ENCODE results near the gene CTAGE15.
A peak's percentile ranks its signal among the peaks of the same experiment; 100 is the strongest.
"Not testable (repeated sequence)": the region's sequence is repeated elsewhere in the genome, so short reads cannot be mapped to it uniquely, and the experiment has no call there.

Gene CTAGE15, protein sequence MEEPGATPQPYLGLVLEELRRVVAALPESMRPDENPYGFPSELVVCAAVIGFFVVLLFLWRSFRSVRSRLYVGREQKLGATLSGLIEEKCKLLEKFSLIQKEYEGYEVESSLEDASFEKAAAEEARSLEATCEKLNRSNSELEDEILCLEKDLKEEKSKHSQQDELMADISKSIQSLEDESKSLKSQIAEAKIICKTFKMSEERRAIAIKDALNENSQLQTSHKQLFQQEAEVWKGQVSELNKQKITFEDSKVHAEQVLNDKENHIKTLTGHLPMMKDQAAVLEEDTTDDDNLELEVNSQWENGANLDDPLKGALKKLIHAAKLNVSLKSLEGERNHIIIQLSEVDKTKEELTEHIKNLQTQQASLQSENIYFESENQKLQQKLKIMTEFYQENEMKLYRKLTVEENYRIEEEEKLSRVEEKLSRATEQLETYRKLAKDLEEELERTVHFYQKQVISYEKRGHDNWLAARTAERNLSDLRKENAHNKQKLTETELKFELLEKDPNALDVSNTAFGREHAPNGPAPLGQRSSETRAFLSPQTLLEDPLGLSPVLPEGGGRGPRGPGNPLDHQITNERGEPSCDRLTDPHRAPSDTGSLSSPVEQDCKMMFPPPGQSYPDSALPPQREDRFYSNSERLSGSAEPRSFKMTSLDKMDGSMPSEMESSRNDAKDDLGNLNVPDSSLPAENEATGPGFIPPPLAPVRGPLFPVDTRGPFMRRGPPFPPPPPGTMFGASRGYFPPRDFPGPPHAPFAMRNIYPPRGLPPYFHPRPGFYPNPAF

DNA sequence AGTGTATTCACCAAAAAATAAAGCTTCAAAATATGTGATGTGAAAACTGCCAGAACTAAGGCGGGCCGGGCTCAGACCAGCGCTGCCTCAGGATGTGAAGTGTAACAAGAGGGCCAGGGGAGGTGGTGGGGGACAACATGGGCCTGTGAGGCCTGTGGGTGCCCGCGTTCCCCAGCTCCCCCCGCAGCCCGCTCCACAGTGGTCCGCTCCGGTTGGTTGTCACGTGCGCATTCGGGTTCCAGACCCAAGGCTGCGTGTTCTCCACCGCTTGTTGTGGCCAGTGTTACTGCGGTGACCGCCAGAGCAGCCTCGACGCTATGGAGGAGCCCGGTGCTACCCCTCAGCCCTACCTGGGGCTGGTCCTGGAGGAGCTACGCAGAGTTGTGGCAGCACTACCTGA lies at the start of gene CTAGE15:
CTAGE15 (plus strand) TSS at position 301 of the 400 bp plus-strand sequence; CDS start at position 318, 17 bp downstream.
- not testable (repeated sequence) for DNase-seq

DNA sequence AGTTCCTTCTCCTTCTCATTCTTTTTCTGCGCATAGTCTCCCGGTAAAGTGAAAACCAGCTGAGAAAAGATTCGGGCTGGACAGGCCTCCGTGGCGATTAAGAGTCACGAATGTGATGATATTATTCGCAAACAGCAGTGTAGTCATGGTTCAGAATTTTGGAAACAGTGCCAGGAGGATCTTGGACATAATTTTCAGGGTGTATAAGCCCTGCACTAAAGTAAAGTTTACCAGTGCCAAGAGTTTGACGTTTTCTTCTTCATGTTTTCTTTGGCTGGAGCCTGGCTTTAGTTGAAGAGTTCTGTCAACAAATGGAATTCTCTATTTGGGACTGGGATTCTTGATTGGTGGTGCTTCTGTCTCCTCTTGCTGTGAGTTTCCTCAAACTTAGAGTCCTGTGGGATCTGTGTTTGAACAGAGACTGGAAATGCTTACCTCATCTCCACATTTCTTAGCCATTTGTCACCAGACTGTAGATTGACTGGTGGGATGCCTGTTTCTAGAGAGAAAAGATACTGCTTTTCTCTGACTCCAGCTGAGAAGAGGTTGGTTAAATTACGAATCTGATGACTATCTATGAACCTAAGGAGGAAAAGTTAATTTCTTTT lies 49.2 kb upstream of the CTAGE15 start:
- DNase-seq: not testable (repeated sequence)

DNA sequence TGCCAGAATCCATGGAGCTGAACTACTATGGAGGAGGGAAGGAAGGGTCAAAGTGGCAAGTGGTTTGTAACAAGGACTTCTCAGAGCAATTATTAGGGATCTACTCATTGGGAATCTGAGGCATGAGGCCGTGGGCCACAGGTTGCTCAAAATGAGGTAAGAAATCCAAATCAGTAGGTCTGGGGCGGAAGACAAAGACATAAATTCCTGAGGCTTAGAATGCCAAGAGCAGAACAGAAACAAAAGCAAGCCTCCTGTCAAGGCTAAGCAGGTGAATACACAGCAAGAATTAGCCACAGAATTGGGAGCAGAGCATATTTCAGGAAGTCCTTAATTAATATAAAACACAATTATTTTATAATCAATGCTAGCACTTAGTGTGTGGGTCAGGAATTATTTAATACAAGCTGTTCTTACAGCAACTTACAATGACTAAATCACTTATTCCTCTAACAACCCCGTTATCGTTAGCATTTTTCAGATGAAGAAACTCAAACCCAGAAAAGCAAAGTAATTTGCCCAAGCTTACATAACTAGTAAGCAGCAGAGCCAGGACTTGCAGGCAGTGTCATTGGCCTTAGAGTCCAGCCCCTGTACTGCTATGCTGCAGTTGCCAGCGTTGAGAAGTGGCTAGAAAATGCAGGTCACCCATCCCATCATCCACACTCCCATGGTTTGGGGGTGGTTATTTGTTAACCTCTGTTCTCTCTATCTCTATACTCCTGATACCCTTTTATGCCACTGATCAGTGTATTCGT lies 40.3 kb upstream of the CTAGE15 start:
- DNase-seq: not testable (repeated sequence)

DNA sequence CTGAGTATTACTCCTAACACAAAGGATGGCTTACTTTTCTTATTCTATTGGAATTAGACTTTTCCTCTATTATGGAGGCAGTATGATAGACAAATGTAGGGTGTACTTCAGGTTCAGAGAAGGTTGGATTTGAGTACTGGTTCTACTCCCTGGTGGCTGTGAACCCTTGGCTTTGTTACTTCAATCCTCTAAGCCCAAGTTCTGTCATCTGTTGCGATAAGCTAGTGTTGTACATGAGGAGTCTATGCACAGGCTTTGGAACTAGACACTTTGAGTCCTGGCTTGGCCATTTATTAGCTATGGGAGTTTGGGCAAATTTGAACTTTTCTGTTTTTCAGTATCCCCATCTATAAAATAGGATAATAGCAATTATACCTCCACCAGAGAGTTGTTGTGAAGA lies 39.7 kb upstream of the CTAGE15 start:
- not testable (repeated sequence) for DNase-seq

DNA sequence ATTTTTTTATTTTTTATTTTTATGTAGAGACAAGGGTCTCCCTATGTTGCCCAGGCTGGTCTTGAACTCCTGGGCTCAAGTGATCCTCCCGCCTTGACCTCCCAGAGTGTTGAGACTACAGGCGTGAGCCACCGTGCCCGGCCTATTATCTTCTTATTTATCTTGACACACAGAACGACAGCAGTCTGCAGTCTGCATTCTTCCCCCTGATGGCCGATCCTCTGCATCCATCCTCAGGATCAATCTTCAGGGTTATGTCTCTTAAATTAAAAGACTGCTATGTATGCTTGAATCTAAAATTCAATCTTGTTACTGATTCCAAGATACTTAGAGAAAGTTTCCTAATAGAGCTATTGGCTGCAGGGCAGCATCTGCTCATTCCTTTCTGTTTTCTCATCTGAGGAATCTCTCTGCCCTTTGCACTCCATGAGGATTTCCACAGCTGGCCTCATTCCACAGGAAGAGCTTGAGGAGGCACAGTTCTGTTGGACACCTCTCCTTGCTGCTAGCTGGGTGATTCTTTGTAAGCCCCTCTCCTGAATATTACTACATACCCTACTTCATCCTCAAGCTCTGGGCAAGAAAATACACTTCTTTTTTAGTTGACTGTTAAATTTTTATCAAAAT lies 38.3 kb upstream of the CTAGE15 start:
- not testable (repeated sequence) for DNase-seq

DNA sequence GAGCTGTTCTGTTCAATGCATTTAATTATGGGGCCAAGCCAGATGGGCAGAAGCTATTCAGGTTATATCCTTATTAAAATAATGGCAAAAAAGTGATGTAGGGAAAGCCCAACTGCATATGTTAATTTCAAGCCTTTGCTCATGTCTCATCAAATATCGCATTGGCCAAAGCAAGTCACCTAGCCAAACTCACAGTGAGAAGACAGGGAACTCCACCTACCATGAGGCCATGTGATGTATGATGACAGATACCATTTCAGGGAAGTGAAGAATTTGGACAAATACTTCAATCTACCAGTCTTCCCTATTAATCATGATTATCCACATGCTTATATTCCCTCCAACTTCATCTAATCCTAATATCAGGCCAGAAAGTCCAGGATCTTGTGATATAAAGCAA lies 35.2 kb upstream of the CTAGE15 start:
- DNase-seq: not testable (repeated sequence)

DNA sequence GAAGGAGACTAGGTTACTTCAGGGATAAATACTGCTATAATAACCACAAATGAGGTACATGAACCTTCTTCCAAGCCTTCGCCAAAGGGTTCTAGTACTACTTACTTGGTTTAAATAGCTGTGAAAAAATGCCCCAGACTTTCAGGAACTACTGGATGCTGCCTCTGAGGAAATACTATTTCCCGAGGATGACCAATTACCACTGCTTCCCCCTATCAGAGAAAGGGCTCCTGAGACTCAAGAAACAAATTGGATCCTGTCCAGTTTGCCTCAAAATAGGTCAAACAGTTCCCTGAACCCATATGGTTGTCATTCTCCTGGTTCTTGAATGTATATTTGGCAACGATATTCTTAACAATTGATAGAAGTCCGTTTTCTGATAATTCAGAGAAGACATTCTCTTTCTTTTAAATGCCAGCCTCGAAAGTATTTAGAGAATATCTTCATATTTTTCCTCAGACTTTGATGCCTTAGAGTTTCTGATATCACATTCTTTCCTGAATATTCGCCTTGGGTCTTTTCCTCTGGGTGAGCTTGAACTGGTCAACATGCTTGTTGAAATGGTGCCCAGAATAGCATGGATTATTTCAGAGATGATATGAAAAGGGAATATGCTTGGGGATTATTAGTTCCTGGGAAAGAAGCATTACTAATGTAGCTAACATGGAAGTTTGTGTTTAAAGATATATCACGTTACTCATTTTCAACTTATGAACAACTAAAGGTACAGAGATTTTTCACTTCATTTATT lies 28.1 kb upstream of the CTAGE15 start:
- DNase-seq: not testable (repeated sequence)

DNA sequence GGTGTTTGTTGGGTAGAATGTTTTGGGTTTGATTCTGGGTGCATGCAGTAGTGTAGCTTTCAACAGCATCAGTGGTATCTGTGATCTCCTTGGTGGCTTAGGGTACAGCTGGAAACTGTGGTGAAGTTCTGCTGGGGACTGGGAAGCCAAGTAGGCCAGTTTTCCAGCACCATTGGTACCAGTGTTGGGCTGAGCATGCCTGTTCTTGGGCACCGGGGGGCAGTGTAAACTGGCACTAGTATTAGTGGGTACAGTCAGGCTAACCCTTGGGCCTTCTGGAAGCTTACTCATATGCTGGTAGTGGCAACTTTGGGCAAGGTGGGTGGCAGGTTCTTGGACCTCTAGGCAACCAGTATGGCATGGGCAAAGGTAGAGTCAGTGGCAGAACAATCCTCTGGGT lies 15.6 kb upstream of the CTAGE15 start:
- DNase-seq: not testable (repeated sequence)

DNA sequence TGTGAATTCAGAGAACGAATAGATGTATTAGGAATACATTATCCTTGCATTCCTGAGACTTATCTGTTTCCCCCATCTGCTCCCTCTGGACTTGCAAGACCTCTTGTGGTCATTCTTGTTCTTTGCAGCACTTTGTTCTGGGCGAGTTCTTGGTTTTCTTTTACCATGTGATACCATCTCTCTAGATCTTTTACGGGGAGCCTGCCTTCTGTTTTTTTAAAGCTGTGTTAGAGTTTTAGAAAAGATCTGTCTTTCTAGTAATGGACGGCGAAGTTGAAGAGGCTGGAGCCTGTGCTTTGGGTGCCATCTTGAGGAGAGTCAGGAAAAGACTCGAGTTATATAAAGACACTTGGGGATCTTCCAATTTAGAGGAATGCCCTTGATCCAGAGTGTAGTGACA lies 8.3 kb upstream of the CTAGE15 start:
- DNase-seq: not testable (repeated sequence)

DNA sequence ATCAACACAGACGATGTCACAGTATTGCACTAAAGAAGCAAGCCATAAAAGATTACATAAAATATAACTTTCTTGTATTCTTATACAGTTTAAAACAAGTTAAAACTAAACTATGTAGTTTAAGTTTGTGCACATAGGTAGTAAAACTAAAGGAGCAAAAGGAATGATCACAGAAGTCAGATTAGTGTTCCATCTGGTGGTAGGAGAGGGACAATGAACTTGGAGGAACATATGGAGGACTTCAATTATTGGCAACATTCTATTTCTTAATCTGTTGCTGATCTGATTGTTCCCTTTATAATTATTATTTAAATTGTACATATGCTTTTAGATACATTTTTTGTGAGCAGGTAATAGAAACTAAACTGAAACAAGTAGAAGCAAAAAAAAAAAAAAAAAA lies 5.6 kb upstream of the CTAGE15 start:
- DNase-seq: not testable (repeated sequence)

DNA sequence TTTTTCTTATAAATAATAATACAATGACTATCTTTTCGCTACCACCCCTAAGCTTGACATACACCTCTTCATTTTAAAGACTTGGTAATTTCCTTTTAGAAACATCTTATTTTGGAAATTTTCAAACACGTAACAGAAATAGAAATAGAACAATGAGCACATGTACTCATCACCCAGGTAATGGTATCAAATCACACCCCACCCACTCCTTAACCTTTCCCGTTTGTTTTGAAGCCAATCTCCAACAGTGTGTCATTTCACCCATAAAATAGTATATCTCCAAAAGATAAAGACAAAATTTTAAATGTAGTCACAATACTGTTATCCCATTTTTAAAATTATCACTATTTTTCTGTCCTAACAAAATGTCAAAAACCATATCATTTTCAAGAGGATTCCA lies 16.6 kb downstream of the CTAGE15 start:
- DNase-seq: not testable (repeated sequence)

DNA sequence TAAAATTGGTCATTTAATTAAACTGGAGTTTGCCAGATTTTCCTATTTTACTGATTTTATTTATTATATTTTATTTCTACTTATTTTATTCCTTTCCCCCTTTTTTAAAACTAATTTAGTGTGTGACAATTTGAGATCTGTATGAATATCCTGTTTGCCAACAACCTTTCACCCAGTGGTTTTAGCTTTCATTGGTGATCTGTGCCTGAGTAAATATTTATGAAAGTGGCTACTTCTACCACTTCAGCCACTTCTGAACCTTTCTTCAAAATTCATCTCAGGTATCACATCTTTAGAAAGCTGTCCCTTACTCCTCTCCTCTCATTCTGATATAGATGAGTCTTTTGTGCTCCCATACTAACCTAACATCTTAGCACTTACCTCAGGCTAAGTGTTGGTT lies 18.3 kb downstream of the CTAGE15 start:
- DNase-seq: not testable (repeated sequence)

DNA sequence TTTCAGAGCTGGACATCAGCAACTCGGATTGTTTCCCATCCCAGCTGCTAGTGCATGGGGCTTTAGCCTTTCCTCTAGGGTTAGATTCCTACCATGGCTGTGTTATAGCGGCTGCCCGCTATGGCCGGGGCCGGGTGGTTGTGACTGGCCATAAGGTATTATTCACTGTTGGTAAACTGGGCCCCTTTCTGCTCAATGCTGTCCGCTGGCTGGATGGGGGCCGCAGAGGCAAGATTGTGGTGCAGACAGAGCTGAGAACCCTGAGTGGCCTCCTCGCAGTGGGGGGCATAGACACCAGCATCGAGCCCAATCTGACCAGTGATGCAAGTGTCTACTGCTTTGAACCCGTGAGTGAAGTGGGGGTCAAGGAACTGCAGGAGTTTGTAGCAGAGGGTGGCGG lies 26.5 kb downstream of the CTAGE15 start:
- DNase-seq: not testable (repeated sequence)

DNA sequence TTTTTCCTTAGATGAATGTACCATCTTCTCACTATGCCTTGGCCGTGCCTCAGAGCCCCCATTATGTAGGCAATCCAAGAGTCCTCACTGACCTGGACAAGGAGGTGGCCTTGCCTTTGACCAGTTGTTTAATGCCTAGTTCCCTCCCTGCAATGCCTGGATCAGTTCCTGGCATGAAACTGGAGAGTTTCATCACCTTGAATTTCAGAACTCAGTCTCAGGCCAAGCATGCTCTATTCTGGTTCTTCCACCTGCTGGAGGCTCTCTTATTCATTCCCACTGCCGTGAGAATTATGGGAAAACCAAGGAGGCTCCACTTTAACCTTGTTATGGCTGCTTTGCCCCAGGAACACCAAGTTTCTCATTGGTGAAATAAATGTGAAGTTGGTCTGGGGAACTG lies 31.9 kb downstream of the CTAGE15 start:
- not testable (repeated sequence) for DNase-seq

DNA sequence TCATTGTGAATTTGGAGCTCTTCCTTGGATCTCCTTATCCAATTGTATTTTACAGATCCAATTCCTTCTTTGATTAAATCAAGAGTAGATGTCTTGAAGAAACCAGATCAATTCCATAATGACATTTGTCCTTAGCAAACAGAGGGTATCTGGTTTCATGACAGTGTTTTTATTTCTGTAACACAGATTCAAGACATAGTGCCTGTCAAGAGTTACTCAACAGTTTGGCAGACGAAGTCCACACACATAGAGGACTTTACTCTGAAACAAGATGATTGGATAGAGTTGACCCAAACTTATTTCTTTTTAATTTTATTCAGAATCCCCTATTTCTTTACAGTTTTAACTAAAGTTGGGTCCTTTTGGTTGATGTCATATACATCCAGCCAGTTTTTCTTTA lies 34.5 kb downstream of the CTAGE15 start:
- DNase-seq: not testable (repeated sequence)

DNA sequence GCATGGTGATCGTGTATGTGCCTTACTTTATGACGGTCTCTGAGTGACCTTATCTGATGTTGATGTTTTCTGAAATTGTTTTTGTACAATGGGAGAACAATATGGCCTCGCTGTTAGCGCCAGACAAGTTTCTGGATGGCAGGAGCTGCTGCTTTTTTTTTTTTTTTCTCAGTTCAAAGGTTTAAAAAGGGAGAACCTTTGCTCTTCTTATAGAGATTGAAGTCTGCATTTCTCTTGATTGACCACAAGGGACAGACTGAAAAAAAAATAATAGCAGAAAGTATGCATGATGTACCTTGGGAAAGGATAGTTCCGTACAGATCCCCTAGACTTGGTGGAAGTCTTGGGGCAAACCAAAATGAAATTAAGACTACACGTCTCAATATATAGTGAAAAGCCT lies 43.9 kb downstream of the CTAGE15 start:
- DNase-seq: not testable (repeated sequence)

DNA sequence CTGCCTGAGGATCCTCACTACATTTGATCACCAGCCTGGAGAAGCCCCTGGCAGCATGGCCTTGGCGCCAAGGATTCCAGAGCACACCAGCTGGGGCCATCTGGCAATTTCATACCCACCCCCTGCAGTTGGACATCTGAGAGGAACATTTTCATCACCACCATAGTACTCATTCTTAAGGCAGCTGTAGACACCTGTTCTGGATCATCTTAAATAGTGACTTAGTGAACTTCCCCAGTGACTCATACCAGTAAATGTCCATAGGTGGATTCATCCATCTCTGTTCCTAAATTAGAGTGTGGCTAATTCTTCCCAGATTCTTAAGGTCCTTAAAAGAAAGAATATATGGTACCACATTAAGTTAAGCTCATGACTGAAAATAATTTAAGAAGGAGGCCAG lies 45.6 kb downstream of the CTAGE15 start:
- DNase-seq: not testable (repeated sequence)

DNA sequence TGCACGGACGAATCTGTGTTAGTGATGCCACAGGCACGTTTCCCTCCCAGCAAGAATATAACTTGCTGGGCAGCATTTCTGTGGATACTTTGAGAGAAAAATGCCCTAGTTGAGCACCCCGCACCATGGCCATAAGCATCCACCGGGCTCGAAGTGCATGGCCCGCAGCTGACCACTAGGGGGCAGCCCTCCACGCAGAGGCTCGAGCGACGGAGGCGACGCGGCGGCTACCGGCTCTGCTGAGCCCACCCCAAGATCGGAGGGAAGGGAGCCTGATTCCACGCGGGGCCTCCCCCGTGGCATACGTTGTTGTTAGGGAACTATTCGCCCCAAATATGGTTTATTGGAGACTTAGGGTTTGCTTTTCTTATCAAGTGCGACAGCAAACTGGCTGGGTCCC lies 48.5 kb downstream of the CTAGE15 start:
- peak; percentile 60 for DNase-seq

DNA sequence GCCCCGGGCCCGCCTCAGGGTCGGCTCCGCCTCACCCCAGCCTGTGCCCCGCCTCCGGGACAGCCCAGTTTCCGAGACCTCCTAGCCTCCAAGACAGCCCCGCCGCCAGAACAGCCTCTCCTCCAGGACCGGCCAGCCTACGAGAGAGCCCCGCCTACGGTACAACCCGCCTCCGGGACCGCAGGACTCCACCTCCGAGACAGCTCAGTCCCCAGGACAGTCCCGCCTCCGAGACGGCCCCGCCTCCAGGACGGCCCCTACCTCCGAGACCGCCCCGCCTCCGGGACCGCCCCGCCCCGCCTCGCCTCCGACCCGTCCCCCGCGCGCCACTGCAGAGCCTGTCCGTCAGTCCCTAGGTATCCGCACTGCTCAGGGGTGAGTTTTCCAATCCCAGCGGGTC lies 49.0 kb downstream of the CTAGE15 start, which contains the start of gene TCAF2:
TCAF2 (plus strand) TSS at position 329 of the 400 bp plus-strand sequence.
- DNase-seq: peak; percentile 80

DNA sequence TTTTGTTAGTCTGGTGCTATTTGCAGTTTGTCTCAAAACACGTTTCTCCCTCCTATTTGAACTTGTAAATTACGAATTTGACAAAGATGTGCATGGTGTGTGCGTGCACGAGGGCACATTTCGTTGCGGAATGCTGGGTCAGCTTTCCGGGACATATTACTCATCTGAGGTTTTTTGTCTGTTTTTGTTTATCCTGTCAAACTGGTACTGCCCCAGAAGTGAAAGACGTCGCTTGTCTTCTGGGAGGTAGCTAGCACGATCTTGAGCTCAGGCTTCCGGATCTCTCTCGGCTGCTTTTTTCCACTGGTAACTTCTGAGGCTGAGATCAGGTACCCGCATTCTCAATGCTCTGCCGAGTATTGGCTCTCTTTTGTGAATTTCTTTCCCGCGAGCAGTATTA lies 49.6 kb downstream of the CTAGE15 start:
- not testable (repeated sequence) for DNase-seq

DNA sequence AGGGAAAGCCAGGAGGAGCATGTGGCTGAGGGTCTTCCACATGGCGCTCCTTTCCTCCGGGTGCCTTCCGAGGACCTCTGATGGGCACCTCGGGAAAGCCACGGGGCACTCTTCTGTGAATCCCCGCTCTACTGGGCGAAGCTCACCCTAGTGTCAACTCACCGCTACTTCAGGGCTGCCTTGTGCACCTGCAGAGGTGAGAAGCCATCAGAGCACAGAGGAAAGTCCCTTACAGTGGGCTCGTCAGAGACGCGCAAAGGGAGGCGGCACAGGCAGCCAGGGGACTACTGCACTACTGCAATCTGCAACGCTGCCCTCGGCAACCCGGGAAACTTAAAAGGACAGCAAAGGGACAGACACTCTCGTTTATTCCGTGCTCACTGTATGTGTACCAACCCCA lies 50.5 kb downstream of the CTAGE15 start:
- not testable (repeated sequence) for DNase-seq
